ENCODE results near the gene NUFIP1.
A peak's percentile ranks its signal among the peaks of the same experiment; 100 is the strongest.
"Not testable (repeated sequence)": the region's sequence is repeated elsewhere in the genome, so short reads cannot be mapped to it uniquely, and the experiment has no call there.

The NUFIP1 gene

DNA sequence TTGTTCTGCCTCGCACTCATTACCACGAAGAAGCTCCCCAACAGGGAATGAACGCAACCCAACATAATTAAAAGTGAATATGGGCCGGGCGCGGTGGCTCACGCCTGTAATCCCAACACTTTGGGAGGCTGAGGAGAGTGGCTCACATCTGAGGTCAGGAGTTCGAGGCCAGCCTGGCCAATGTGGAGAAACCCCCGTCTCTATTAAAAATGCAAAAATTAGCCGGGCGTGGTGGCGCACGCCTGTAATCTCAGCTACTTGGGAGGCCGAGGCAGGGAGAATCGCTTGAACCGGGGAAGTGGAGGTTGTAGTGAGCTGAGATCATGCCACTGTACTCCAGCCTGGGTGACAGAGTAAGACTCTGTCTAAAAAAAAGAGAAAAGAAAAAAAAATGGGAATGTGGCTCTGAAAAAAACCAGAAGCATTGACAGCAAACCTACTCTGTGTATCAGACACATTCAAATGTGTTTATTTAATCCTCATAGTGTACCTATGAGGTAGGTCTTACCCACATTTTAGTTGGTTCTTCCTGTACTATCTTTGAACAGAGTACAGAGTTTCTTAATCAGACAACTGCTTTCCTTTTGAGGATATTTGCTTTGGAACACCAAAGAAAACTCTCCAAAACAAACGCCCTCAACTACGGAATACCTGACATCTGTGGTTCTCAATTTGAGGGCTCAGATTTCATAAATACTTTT is 70.0 kb downstream of the NUFIP1 start:
- no peak for DNase-seq (ENCODE audit: low read depth in 2 of 2)

DNA sequence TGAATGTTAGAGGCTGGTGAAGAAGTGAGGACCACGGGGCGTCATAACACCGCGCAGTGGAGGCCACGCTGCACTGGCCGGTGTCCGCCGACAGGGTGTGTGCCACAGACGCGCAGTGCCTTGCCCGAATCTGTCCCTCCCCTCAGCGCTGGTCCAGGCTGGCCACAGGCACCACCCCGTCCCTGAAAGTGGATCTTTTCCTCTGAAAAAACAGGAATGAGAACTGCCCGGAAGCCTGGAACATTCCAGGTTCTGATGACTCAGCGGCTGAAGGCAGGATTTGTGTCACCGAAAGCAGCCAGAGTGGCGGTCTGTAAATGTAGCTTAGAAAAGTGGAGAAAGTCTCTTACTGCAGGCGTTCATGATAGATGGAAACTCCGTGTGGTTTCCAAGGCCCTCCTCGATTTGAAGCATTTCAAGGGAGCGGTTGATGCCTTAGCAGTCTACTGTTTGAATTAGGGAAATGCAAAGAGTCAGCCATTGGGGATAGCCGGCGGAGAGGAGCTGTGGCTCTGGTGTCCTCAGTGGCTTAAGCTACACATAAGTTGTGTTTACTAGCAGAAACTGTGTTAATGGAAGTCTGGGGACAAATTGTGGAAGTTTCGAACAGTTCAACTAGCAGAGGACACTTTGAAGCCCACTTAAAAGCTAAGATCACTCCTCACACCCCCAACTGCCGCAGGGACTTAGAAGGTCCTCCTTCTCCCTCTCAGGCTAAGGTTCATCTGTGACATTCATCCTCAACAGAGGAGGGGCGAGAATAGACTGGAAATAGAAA is 70.8 kb downstream of the NUFIP1 start:
- DNase-seq (ENCODE audit: low read depth in 2 of 2), result peak; percentile 71 to 73

DNA sequence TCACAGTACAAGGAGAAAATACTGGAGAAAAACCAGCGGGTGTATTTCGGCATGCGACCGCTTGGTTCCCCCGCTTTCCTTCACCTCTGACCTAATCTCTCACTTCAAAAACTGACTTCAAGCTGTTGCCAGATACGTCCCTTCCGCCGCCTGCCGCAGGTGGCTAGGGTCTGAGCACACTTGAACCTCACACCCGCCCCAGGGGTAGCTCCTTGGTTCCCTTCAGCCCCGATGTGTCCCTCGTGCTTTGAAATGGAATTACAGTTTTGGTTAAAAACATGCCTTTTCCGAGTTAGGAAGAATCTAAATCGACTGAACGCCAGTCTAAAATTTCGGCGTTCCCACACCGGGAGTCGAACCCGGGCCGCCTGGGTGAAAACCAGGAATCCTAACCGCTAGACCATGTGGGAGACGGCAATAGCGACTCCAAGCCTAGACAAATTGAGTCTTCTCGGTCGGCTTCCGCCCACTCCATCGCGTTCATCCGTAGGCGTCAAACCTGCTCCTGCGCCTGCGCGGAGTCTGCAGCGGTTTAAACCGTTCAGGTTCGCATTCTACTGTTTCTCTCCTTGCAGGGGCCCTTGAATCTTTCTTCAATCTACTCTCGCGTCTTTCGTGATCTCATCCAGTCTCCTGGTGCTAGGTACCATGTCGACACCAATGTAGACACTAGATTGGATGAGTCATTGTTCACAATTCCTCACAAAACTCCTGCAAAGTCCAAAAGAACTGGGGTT is 71.5 kb downstream of the NUFIP1 start:
- DNase-seq (ENCODE audit: low read depth in 2 of 2), result peak; percentile 85 to 93

DNA sequence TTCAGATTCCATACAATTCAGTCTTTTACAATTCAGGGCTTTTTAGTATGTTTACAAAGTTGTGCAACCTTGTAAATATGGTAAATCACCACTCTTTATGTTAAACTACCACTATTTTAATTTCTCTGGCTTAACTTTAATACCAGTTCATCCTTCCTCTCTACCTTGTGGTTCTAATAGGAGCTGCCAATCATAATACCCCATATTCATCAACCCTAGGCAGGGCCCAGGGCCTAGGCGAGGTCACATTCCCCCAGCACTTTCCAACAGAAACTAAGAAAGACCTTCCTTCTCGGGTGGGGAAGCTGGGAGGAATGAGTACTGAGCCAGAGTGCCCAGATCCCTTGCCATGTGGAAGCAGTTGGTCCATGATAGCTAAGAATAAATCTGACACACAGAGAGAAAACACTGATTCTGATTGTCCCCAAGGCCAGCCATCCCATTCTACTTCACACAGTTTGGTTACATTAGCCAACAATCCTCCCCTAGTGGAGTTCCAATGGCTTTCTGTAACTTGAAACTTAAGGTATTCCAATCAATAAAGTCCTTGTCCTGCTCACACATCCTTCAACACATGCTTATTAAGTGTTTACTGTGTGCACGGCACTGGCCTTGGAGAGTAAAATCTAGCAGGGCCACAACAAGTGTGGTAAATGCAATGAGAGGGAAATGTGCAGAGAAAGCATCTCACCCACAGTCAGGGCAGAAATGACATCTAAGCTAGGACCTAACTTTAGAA is 76.8 kb downstream of the NUFIP1 start:
- DNase-seq (ENCODE audit: low read depth in 2 of 2), result no peak

DNA sequence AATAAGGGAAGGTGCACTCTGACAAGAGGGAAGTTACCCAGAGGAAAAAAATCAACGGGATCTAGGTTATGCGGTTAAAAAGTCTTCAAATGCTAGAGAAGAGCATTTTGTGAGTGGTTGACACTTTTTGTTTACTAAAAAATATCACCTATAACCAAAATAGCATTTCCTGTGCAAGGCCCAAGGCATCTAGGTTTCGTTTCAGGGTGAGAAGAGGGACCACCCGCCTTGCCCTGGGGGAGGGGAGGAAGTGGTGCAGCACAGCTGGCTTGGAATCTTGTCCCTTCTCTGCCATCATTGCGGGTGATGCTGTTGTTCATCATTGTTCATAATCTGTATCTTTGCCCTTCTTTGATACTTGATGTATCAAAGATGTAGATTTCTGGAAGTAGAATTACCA is 80.6 kb downstream of the NUFIP1 start:
- no peak for DNase-seq (ENCODE audit: low read depth in 2 of 2)

DNA sequence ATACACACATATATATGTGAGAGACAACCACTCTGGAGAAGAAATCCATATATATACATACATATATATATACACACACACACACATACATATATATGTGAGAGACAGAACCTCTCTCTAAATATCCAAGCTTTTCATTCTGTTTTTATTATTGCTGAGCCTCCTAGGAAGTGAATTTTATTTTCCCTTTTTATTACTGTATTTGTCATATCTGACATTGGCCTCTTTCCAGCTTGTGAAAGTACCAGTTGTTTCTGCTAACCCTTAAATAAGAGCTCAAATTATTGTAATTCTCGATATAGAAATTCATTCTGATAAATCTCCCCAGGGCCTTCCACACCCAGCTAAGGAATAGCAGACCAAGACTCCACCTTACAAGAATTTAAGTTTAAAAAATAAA is 81.0 kb downstream of the NUFIP1 start:
- DNase-seq (ENCODE audit: low read depth in 2 of 2), result no peak

DNA sequence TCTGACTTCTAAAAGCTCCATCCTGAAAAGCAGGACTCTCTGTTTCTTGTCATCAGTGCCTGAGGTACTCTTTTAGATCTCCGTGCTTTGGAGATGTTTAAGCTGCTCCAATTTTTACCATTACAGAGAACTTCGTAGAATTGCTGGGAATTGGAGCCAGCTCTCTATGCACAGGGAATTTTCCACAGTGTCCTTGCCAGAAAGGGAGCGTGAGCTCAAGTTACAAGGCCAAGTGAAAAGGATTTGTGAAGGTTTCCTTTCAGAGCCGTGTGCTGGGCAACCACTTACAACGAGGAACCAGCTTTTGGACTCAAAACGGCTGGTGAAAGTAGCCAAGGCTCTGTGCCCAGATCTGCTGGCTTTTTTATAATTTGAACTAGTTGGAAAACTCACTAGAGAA is 82.6 kb downstream of the NUFIP1 start:
- no peak for DNase-seq (ENCODE audit: low read depth in 2 of 2)

DNA sequence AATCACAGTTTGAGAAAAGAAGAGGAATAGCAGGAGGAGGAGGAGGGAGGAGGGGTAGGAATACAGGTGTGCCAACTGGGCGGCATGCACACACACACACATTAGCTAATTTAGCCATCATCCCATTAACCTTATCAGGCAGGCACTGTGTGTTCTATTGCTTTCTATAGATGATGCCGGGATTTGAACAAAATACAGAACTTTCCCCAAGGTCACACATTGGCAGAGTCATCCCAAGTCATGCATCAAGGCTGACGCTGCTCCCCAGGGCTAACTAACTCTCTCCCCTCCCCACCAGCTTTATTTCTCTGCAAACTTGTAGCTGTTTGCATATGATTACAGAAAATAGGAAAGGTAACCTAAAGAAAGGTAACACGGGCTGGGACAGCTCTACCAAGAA is 83.0 kb downstream of the NUFIP1 start:
- no peak for DNase-seq (ENCODE audit: low read depth in 2 of 2)

DNA sequence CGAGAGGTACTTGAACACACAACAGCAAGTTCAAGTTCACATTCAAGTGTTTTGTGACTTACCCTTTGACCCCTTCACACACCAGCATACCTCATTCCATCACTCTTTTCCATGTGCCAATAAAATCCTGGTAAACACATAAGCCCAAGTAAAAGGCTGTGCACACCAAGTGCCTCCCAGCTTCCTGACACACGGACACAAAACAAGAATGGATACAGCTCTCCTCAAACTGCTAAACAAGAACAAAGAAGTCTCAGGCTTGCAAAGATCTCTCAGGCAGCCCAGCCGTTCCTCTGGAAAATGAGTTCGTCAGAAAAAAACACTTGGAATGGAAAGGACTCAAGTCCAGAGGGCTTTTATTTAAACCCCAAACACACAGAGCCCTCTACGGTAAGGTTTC is 83.7 kb downstream of the NUFIP1 start:
- DNase-seq (ENCODE audit: low read depth in 2 of 2), result no peak

DNA sequence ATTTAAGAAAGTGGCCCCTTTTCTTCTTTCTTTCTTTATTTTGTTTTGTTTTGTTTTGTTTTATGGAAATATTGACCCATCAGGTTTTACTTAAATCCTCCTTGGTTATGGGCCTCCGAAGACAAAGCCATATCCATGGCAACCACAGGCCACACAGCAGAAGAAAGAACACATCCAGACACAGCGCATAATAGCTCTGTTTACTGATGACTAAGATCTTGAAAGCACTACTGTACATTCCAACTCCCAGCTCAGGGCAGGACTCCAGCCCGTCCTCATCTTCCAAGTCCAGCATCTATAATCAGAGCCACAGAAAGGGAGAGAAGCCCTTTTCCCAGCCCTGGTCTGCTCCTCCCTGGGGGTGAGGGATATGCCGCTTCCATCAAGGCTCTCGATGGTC is 84.3 kb downstream of the NUFIP1 start:
- DNase-seq (ENCODE audit: low read depth in 2 of 2), result no peak

DNA sequence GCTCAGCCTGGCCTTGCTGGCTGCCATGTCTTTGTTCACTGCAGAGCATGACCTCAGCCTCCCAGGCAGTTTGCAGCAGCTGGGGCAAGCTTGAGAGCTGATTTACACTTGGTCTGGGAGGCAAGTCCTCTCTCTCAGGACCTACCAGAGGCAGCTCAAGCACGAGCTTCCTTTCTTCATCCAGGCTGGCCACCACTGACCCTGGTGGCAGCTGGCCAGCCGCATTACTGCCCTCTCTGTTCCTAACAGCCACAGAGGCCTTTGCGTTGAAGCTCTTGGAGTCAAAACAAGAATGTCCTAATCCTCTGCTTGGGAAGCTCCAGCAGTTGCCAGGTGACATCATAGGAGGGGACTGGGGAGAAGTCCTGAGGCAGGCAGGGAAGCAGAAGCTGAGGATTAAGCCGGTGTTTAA is 85.7 kb downstream of the NUFIP1 start:
- DNase-seq (ENCODE audit: low read depth in 2 of 2), result no peak

DNA sequence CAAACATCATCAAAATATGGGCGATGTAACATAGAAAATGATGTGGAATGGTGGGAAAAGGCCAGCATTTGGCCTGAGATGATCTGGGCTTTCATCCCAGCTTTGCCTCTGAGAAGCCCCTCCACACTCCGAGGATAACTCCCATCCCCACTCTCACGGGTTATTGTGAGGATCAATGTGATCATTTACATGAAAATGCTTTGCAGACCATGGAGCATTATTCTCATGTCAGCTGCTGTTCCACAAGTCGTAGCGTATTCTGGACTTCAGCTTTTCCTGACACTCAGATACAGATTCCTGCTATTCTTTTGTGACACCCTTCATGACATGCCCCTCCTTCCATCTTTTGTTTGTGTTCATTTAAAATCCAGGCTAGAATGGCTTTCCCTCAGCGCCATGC is 86.5 kb downstream of the NUFIP1 start:
- DNase-seq (ENCODE audit: low read depth in 2 of 2), result no peak

DNA sequence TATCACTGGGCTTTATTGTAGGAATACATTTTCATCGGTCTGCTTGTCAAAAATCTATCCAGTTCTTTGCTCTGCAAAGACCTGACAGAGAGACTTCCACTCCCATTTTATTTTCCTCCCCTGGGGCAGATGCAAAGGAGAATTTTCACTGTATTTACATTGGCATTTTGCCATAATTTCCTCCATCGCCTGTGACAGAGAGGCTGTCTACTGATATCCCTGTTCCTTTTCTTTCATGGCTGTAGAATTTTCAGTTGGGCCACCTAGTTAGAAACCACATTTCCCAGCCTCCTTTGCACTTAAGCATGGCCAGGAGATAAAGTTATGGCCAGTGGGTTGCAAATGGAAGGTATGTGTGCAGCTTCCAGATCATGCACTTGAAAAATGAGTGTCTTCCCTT is 89.3 kb downstream of the NUFIP1 start:
- no peak for DNase-seq (ENCODE audit: low read depth in 2 of 2)

DNA sequence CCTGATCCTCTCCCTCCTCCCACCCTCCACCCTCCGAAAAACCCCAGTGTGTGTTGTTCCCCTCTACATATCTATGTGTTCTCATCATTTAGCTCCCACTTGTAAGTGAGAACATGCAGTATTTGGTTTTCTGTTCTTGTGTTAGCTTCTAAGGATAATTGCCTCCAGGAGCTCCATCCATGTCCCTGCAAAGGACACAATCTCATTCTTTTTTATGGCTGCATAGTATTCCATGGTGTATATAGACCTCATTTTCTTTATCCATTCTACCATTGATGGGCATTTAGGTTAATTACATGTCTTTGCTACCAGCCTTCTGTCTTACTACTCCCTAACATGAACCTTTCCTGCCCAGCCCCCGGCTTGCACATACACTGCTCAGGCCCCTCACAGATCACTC is 91.0 kb downstream of the NUFIP1 start:
- not testable (repeated sequence) for DNase-seq (ENCODE audit: low read depth in 2 of 2)

DNA sequence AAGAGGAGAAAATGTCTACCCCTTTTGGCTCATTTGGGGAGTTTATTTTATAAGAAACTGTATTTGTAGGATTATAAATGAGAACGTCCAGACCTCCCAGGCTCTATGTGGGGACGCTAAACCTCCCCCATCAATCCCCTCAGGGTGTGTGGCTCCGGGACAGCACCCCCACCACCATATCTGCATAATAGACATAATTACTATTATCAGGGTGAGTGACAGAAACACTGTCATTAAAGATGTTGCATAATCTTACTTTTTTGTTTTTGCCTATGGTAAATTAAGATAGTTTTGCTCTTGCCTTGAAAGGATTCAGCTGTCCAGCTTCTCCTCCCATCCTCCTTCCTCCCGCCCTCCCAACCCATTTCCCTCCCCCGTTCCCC is 93.3 kb downstream of the NUFIP1 start:
- no peak for DNase-seq (ENCODE audit: low read depth in 2 of 2)

DNA sequence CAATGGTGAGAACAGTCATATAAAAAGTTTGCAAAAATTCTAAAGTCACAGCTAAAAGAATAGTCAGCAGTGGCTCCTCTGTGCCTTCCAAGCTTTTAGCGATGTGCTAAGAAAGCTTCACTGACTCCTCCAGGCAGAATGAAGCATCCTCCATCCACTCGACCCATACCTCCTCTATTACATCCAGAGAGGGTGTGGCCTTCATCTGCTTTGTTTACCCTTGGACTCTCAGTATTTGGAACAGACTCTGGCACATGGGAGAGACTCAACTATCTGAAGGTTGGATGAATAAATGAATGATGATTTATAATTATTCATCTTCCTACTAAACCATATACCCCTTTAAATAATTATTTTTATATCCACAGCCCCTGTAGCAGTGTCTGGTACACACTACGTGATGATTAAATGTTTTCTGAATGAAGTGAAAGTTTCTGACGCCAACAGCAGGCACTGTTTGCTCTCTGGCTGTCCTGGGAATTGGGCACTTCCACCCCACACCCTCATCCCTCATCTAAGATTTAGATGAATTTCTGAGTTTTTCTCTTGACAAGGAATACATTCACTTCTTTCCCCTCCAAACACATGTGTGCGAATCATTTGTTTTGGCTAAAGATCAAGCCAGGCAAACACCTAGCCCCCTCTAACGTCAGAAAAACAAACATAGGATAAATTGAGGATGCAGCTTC is 93.9 kb downstream of the NUFIP1 start:
- no peak for DNase-seq (ENCODE audit: low read depth in 2 of 2)

DNA sequence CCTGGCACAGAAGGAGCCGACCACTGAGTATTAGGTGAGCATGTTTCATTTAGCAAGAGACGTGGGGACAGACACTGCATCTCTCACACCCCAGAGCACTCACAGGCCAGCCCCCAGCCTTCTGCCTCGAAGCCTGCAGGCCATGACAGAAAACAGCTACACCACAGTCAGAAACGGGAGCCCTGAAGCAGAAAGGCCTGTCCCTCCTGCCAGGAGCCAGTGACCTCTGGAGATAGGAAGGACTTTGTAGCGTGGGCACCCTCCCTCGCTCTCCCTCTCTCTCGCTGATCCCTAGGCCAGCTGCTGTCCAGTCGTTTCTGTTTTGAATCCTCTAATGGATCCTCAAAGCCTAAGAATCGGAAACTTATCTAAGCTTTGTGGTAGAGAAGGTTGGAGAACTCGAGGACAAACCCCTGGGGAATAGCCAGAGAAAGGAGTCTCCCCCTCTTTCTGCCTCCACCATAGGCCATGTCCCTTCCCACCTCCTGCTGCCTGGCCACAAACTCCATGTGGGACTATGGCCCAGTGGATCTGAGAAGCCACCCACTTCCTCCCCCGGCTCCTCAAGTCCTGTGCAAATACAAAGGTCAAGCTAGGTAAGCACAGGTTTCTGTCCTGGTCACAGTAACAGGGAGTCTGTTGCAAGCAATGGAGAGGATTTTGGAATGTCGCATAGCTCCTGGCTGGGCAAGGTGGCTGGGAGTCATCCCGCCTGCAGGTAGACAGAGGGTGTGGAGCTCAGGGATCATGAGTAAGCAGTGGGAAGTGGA is 95.1 kb downstream of the NUFIP1 start:
- no peak for DNase-seq (ENCODE audit: low read depth in 2 of 2)

All from stimulated activated CD4-positive, alpha-beta T cell treated with anti-CD3 and anti-CD28 coated beads, Interleukin-4, amount 100 ng/mL, for 48 hours (primary cell).